GM04503 (cell line): ENCODE data around the gene CIAO3.
A peak's percentile ranks its signal among the peaks of the same experiment; 100 is the strongest.

ENCODE experiments used
- DNase-seq: peaks from one replicate; pipeline ENCODE4 v3.0.0-alpha.2; 2012; ENCODE audit warnings: low read depth

CIAO3 gene

GRCh38 chr16:709566-710499, 31.0 kb downstream of the CIAO3 start:
- DNase-seq, result peak; percentile 40

DNA sequence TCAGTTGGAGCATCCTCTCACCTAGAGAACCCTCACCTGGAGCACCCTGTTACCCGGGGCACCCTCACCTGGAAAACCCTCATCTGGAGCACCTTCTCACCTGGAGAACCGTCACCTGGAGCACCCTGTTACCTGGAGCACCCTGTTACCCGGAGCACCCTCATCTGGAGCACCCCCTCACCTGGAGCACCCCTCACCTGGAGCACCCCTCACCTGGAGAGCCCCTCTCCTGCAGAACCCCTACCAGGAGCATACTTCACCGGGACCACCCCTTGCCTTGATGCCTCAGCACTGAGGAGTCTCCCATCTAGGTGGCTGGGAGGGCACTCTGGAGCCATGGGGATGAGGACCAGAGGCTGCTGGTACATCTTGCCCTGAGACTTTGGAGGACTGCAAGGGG, 31.8 kb downstream of the CIAO3 start:
- DNase-seq, result no peak

DNA sequence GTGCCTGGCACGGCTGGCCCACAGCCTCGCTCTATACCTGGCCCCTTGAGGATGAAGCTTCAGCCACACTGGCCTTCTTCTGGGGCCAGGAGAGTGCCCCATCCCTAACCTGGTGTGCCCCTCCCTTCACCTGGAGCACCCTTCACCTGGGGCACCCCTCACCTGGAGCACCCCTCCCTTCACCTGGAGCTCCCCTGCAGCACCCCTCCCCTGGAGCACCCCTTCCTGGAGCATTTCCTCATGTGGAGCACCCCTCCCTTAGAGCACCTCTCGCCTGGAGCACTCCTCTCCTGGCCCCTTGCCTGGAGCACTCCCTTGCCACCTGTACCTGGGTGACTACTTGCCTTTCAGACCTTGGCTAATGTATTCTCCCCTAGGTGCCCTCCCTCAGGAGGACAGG, 32.8 kb downstream of the CIAO3 start:
- no peak for DNase-seq

- no peak for DNase-seq
Observed at GRCh38 chr16:707062-707538, 33.7 kb downstream of the CIAO3 start.

DNA sequence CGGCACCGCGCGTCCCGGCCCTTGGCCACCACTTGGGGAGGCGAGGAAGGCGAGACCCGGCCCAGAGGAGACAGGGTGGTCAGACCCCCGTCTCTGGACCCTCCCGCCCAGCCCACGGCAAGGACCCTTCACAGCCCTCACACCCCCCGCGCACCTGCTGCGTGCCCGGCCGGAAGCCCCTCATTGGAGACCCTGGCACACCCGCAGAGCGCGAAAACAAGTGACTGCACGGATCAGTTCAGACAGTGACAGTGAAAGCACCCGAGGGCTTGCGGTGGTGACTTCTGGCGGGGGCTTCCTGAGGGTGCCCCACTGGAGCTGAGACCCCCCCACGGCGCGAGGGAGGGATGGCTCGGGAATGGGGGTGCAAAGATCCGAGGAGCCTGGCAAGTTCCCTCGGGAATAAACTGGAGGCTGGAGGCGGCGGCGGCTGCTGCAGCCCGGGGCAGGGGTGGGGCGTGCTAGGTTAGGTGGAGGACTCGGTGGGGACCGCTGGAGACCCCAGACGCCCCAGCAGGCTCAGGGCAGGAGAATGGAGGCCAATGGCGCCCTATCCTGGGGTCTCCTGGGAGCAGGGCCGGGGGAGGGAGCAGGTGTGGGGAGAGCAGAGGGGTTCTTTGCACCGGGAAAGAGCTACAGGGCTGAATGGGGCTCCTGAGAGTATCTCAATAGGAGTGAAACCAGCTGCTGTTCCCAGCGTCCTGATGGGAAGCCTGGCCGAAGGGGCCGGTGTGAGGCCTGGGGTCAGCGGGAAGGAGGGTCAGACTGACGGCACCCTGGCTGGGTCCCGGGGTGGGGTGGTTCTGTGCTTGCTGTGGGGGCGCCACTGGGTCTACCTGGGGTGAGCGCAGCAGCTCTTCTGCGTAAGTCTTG, 34.4 kb downstream of the CIAO3 start:
- DNase-seq, result no peak

- DNase-seq, result no peak
Observed at GRCh38 chr16:705431-706188, 35.2 kb downstream of the CIAO3 start, which contains the start of gene FBXL16. TSS of gene FBXL16 (minus strand) at chr16:705801. CDS start at chr16:697405, 8,396 bp downstream.

GRCh38 chr16:704552-705380, 36.0 kb downstream of the CIAO3 start:
- no peak for DNase-seq

DNA sequence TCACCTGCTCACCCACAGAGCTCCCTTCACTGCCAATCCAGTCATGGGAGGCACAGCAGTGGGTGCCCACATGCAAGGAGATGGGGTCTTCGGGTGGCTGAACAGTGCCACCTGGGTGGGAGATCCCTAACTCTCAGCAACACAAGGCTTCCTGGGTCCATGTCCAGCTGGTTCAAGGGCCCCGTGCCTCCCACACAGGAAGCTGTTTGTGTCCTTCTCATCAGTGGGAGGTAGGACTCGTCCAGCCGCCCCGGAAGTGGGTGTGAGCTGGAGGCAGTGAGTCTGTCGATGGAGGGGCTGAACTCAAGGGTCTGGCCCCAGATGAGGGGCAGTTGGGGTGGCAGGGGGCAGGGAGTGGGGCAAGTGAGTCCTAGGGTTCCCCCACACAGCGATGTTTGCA, 36.8 kb downstream of the CIAO3 start:
- DNase-seq, result no peak

DNA sequence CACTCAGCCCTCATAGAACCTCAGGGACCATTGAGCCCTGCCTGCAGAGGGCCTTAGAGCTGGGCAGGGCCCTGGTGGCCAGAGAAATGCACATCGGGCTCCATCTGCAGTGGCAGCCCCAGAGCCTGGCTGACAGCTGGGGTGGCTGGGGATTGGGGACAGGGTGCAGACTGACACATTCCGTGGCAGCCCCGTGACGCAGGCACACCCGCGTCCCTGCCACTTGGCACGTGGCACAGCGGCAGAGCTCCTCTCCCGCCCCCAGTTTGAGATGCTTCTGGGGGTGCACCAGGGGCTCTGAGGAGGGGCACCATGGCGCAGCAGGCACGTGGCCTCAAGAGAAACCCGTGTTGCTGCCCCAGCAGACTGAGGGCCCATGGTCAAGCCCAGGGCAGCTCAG, 37.4 kb downstream of the CIAO3 start:
- DNase-seq, result no peak

- no peak for DNase-seq
Observed at GRCh38 chr16:702341-702740, 38.5 kb downstream of the CIAO3 start.

DNA sequence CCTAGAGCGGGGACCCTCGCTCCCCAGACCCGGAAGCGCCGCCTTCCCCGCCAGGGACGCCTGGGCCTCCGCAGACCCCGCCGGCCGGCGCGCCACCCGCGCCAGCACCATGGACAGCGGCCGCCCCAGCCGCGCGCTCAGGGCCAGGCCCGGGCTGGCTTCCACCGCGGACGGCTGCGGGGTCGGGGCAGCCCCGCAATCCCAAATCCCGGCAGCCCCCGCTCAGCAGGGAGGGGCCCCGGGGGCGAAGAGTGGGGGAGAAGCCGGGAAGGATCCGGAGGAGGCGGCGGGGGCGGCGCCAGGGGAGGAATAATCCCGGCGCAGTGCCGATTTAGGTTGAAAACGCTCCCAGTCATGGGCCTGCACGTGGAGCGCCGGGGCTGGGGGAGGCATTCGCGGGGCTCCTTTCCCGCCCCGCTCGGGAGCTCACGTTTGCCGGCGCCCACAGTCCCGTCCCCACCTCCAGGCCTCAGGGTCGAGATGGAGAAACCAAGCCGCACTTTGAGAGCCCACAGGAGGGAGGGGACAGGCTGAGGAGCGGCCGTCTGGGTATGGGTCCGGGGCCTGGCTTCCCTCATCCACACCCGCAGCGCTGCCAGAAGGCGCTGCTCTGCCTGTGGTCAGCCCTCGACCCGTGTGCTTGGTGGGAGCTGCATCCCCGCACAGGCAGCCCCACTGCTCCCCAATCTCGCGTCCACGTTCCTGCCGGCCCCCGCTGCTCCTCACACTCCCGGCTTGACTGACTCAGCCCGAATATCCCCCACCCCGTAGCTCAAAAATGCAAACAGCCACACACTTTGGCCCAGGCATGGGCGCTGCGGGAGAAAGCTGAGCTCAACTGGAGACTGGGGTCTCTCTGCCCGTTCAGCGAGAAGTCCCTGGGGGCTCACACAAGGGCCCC, 39.9 kb downstream of the CIAO3 start:
- no peak for DNase-seq

DNA sequence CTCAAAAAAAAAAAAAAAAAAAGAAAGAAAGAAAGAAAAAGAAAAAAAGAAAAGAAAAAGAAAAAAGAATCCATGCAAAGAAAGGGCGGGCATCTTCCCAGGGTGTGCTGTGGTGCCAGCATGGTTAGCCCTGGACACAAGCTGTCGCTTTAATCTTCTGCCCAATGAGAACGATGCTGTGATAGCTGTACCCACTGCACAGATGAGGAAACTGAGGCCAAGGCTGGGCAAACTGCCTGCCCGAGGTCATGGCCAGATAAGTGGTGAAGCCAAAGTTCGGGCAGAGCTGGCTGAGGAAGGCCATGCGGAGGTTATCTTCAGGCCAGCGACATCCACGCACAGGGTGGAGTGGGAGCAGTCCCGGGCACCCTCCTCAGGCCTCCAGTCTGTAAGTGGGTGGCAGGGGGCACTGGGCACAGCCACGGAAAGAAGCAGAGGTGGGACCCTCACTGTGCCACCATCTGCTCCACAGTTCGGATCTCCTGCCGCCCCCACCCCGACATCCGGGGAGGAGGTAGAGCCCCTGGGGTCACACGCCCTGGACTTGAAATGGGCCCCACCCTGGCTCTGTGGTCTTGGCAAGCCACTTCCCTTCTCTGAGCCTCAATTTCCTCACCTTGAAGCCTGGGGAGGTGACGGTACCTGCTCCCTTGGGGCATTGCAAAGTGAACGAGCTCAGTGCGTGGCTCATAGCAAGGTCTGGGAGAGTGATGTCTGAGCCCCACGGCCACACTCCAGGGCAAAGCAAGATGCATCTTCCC, 41.7 kb downstream of the CIAO3 start:
- no peak for DNase-seq

GRCh38 chr16:695355-696089, 45.3 kb downstream of the CIAO3 start:
- DNase-seq, result no peak

DNA sequence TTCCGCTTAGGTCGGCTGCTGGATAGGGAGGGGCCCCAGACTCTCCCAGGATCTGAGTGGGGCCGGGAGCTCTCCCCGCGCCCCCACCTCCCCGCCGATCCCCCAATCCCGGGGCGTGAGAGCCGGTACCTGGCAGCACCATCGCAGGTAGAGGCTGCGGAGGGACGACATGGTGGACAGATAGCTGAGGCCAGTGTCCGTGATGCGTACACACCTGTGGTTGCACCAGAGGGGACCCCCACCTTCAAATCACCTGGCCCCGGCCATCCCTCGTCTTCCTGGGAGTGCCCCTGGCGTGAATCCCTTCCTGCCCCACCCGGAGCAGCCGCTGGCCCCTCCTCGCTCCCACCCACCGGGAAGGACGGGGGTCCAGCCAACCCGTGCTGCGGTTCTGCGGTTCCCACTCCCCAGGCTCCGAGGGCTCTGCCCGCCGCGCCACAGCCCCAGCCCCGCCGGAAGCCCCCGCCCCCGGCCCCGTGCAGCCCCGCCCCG, 45.9 kb downstream of the CIAO3 start:
- no peak for DNase-seq

- DNase-seq, result no peak
Observed at GRCh38 chr16:694187-694862, 46.5 kb downstream of the CIAO3 start.

DNA sequence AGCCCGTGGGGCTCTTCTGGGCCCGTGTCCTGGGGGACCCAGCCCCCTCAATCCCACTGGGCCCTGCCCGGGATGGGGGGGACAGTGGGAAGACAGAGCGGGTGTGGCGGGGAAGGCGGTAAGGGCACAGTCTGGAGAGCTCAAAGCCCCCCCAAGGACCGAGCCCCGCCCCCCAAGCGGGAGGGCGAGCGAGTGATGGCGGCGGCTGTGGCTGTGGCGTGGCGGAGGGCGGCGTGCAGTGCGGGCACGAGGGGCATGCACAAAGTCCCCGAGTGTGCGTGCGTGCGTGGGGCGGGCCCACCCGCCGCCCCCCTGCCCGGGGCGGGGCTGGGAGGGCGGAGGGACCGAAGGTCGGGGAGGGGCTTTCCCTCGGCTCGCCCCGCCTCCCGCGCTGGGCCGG, 47.0 kb downstream of the CIAO3 start:
- no peak for DNase-seq

- DNase-seq, result no peak
Observed at GRCh38 chr16:693364-693763, 47.4 kb downstream of the CIAO3 start.
